CD8-positive, alpha-beta memory T cell (primary cell): ENCODE measurements around the gene DLG5. TPM values are rescaled to one million over a fixed set of nuclear protein-coding genes. Genes with fewer than 3 reads are reported as not detected.

Experiments used
- CTCF ChIA-PET: fragments of 350-600 bp; sonication (Branson Sonifier 250); formaldehyde crosslinking; loops from one replicate; lab custom pipeline; 2021; ENCODE audit warnings: antibody characterized with exemption; lab: Charles Lee
- POLR2A ChIA-PET: fragments of 350-600 bp; sonication (Branson Sonifier 250); formaldehyde crosslinking; loops from one replicate; lab custom pipeline; 2021; ENCODE audit warnings: antibody characterized with exemption; lab: Charles Lee
- DNase-seq, 5 donors: peaks; one replicate each; pipeline versions ENCODE4 v3.0.0 to v3.0.0-alpha.2; 2020 to 2022; ENCODE audit warnings: mixed read lengths in 1 of 5
- H3K27ac ChIP-seq: one replicate; pipeline ENCODE4 v1.7.0; 2013; ENCODE audit warnings: low read depth, mild to moderate bottlenecking, low read length, moderate library complexity
- H3K27me3 ChIP-seq: 2 replicates; pipeline ENCODE4 v1.7.0; 2013; ENCODE audit warnings: low read length, mild to moderate bottlenecking; ENCODE audit not compliant: insufficient read depth, poor library complexity, severe bottlenecking
- H3K36me3 ChIP-seq: 2 replicates; pipeline ENCODE4 v1.7.0; 2013; ENCODE audit warnings: mild to moderate bottlenecking, low read length, moderate library complexity; ENCODE audit not compliant: insufficient read depth
- H3K4me1 ChIP-seq: 2 replicates; pipeline ENCODE4 v1.7.0; 2013; ENCODE audit warnings: mild to moderate bottlenecking, low read length, moderate library complexity; ENCODE audit not compliant: insufficient read depth
- H3K4me3 ChIP-seq: 2 replicates; pipeline ENCODE4 v1.7.0; 2013; ENCODE audit warnings: mild to moderate bottlenecking, low read length
- H3K9me3 ChIP-seq: 2 replicates; pipeline ENCODE4 v1.7.0; 2013; ENCODE audit warnings: mild to moderate bottlenecking, low read length
- H3K27ac Mint-ChIP-seq, 8 donors: one replicate each; pipeline ENCODE4 v1.8.0; 2020 to 2021; ENCODE audit warnings: mixed read lengths in 8 of 8, mild to moderate bottlenecking in 6 of 8, inconsistent platforms in 3 of 8, moderate library complexity in 3 of 8
- H3K27me3 Mint-ChIP-seq, 2 donors: one replicate each; pipeline ENCODE4 v1.8.0; 2020 to 2021; ENCODE audit warnings: mixed read lengths in 2 of 2, mild to moderate bottlenecking in 1 of 2, moderate library complexity in 1 of 2
- H3K36me3 Mint-ChIP-seq, 3 donors: one replicate each; pipeline ENCODE4 v1.8.0; 2020 to 2021; ENCODE audit warnings: mixed read lengths in 3 of 3, inconsistent platforms in 1 of 3, mild to moderate bottlenecking in 1 of 3
- H3K4me1 Mint-ChIP-seq, 3 donors: one replicate each; pipeline ENCODE4 v1.8.0; 2020 to 2021; ENCODE audit warnings: mixed read lengths in 3 of 3, inconsistent platforms in 1 of 3, mild to moderate bottlenecking in 1 of 3
- H3K4me3 Mint-ChIP-seq, 7 donors: one replicate each; pipeline ENCODE4 v1.8.0; 2020 to 2021; ENCODE audit warnings: mixed read lengths in 7 of 7, mild to moderate bottlenecking in 6 of 7, moderate library complexity in 4 of 7, inconsistent platforms in 2 of 7
- H3K9me3 Mint-ChIP-seq, 5 donors: one replicate each; pipeline ENCODE4 v1.8.0; 2020 to 2022; ENCODE audit warnings: mixed read lengths in 5 of 5, mild to moderate bottlenecking in 3 of 5, moderate library complexity in 2 of 5, inconsistent platforms in 1 of 5
- polyA plus RNA-seq: library from polyadenylated mRNA; unstranded; fragments of 300-500 nt; fragmentation: Illumina TruSeq; gene quantifications from one replicate; pipeline ENCODE4 v1.2.3, GENCODE V29; 2021
- total RNA-seq, 2 experiments: library from RNA; stranded (reverse); gene quantifications; one replicate each; pipeline ENCODE4 v1.2.3, GENCODE V29; 2021

Gene DLG5
- total and polyA plus RNA-seq, 3 experiments from 2014 or later, result 1.1 to 2.1 (median 1.7) TPM

GRCh38 chr10:77800738-77801266, 125.8 kb downstream of the DLG5 start:
- no peak for DNase-seq
- Histone ChIP-seq H3K36me3 (no peaks in the 10 kb centered on the region), H3K27ac (no peak overlapping the region), H3K4me3 (no peak overlapping the region), H3K27me3 (no peaks in the 10 kb centered on the region), H3K4me1 (peaks cover 5% of the 10 kb centered on the region), H3K9me3 (no peaks in the 10 kb centered on the region)
- peak overlapping the region; percentile 10 to 92 (median 84) for H3K27ac Mint-ChIP-seq
- peaks cover 27 to 37% (median 27%) of the 10 kb centered on the region in 3 donors for H3K4me1 Mint-ChIP-seq
- H3K9me3 Mint-ChIP-seq, result no peaks in the 10 kb centered on the region
- H3K4me3 Mint-ChIP-seq, result peak overlapping the region in 5 of 7 donors; percentile 0 to 20 (median 9)
- H3K27me3 Mint-ChIP-seq, result no peaks in the 10 kb centered on the region
- peaks cover 0 to 2% (median 0%) of the 10 kb centered on the region in 3 donors for H3K36me3 Mint-ChIP-seq
- ChIA-PET CTCF (interaction anchor here (1.2 kb wide), 1 partner anchor 37 kb away, joined by 3 read pairs; no protein-coding TSS in a partner anchor), POLR2A (no interaction called here)

- no peak overlapping the region for H3K27ac ChIP-seq
- ChIA-PET CTCF (interaction anchor here (1.2 kb wide), 1 partner anchor 37 kb away, joined by 3 read pairs; no protein-coding TSS in a partner anchor), POLR2A (no interaction called here)
- no peaks in the 10 kb centered on the region for H3K27me3 Mint-ChIP-seq
- H3K36me3 Mint-ChIP-seq, result peaks cover 0 to 2% (median 0%) of the 10 kb centered on the region in 3 donors
- no peak overlapping the region for H3K4me3 ChIP-seq
- H3K4me1 Mint-ChIP-seq, result peaks cover 27 to 37% (median 27%) of the 10 kb centered on the region in 3 donors
- H3K36me3 ChIP-seq, result no peaks in the 10 kb centered on the region
- H3K9me3 ChIP-seq, result no peaks in the 10 kb centered on the region
- H3K4me1 ChIP-seq, result peaks cover 5% of the 10 kb centered on the region
- H3K27ac Mint-ChIP-seq, result peak overlapping the region in 3 of 8 donors; percentile 70 to 94 (median 84)
- no peaks in the 10 kb centered on the region for H3K27me3 ChIP-seq
- H3K9me3 Mint-ChIP-seq, result no peaks in the 10 kb centered on the region
- DNase-seq, result no peak
- H3K4me3 Mint-ChIP-seq, result no peak overlapping the region
Measured at GRCh38 chr10:77800320-77800719, 126.2 kb downstream of the DLG5 start.

GRCh38 chr10:77799352-77799751, 127.2 kb downstream of the DLG5 start:
- ChIA-PET POLR2A (no interaction called here), CTCF (interaction anchor here (1.2 kb wide), 1 partner anchor 38 kb away, joined by 3 read pairs; no protein-coding TSS in a partner anchor)
- H3K27me3 ChIP-seq, result no peaks in the 10 kb centered on the region
- no peaks in the 10 kb centered on the region for H3K27me3 Mint-ChIP-seq
- H3K9me3 ChIP-seq, result no peaks in the 10 kb centered on the region
- H3K27ac ChIP-seq, result no peak overlapping the region
- peak in 1 of 5 donors; percentile 60 for DNase-seq
- H3K9me3 Mint-ChIP-seq, result no peaks in the 10 kb centered on the region
- H3K4me3 ChIP-seq, result no peak overlapping the region
- no peaks in the 10 kb centered on the region for H3K36me3 ChIP-seq
- H3K4me3 Mint-ChIP-seq, result peak overlapping the region in 4 of 7 donors; percentile 12 to 32 (median 24)
- H3K27ac Mint-ChIP-seq, result peak overlapping the region in 7 of 8 donors; percentile 58 to 94 (median 89)
- peaks cover 5% of the 10 kb centered on the region for H3K4me1 ChIP-seq
- H3K36me3 Mint-ChIP-seq, result peaks cover 0 to 2% (median 0%) of the 10 kb centered on the region in 3 donors
- H3K4me1 Mint-ChIP-seq, result peaks cover 27 to 37% (median 27%) of the 10 kb centered on the region in 3 donors

- H3K27me3 Mint-ChIP-seq, result no peaks in the 10 kb centered on the region
- peak overlapping the region in 2 of 7 donors; percentile 12 to 15 for H3K4me3 Mint-ChIP-seq
- peak overlapping the region in 7 of 8 donors; percentile 58 to 94 (median 84) for H3K27ac Mint-ChIP-seq
- H3K27ac ChIP-seq, result no peak overlapping the region
- no peaks in the 10 kb centered on the region for H3K9me3 Mint-ChIP-seq
- no peaks in the 10 kb centered on the region for H3K36me3 ChIP-seq
- H3K4me3 ChIP-seq, result no peak overlapping the region
- ChIA-PET CTCF (no interaction called here), POLR2A (no interaction called here)
- DNase-seq, result no peak
- peaks cover 5% of the 10 kb centered on the region for H3K4me1 ChIP-seq
- no peaks in the 10 kb centered on the region for H3K9me3 ChIP-seq
- H3K27me3 ChIP-seq, result no peaks in the 10 kb centered on the region
- H3K4me1 Mint-ChIP-seq, result peaks cover 27 to 37% (median 27%) of the 10 kb centered on the region in 3 donors
- H3K36me3 Mint-ChIP-seq, result peaks cover 0 to 2% (median 0%) of the 10 kb centered on the region in 3 donors
Measured at GRCh38 chr10:77798940-77799339, 127.6 kb downstream of the DLG5 start.

GRCh38 chr10:77796311-77796915, 130.1 kb downstream of the DLG5 start:
- no peaks in the 10 kb centered on the region for H3K36me3 ChIP-seq
- Mint-ChIP-seq H3K4me3 (no peak overlapping the region), H3K36me3 (peaks cover 0 to 2% (median 2%) of the 10 kb centered on the region in 3 donors), H3K27ac (no peak overlapping the region), H3K4me1 (peaks cover 19 to 28% (median 20%) of the 10 kb centered on the region in 3 donors), H3K9me3 (no peaks in the 10 kb centered on the region), H3K27me3 (no peaks in the 10 kb centered on the region)
- no peaks in the 10 kb centered on the region for H3K9me3 ChIP-seq
- no peaks in the 10 kb centered on the region for H3K27me3 ChIP-seq
- peaks cover 1% of the 10 kb centered on the region for H3K4me1 ChIP-seq
- ChIA-PET CTCF (no interaction called here), POLR2A (no interaction called here)
- no peak overlapping the region for H3K27ac ChIP-seq
- DNase-seq, result no peak
- H3K4me3 ChIP-seq, result no peak overlapping the region

GRCh38 chr10:77795426-77796055, 131.0 kb downstream of the DLG5 start:
- Mint-ChIP-seq H3K9me3 (no peaks in the 10 kb centered on the region), H3K4me3 (no peak overlapping the region), H3K27me3 (no peaks in the 10 kb centered on the region), H3K27ac (peak overlapping the region in 1 of 8 donors; percentile 33), H3K4me1 (peaks cover 12 to 22% (median 12%) of the 10 kb centered on the region in 3 donors), H3K36me3 (peaks cover 0 to 3% (median 2%) of the 10 kb centered on the region in 3 donors)
- Histone ChIP-seq H3K27ac (no peak overlapping the region), H3K27me3 (no peaks in the 10 kb centered on the region), H3K9me3 (no peaks in the 10 kb centered on the region), H3K4me1 (no peaks in the 10 kb centered on the region), H3K36me3 (no peaks in the 10 kb centered on the region), H3K4me3 (no peak overlapping the region)
- no peak for DNase-seq
- ChIA-PET CTCF (no interaction called here), POLR2A (no interaction called here)

GRCh38 chr10:77794256-77795142, 132.1 kb downstream of the DLG5 start:
- Mint-ChIP-seq H3K27me3 (no peaks in the 10 kb centered on the region), H3K9me3 (no peaks in the 10 kb centered on the region), H3K4me3 (no peak overlapping the region), H3K27ac (no peak overlapping the region), H3K36me3 (peaks cover 0 to 3% (median 2%) of the 10 kb centered on the region in 3 donors), H3K4me1 (peaks cover 5 to 14% (median 7%) of the 10 kb centered on the region in 3 donors)
- no peaks in the 10 kb centered on the region for H3K9me3 ChIP-seq
- H3K27ac ChIP-seq, result no peak overlapping the region
- ChIA-PET CTCF (no interaction called here), POLR2A (no interaction called here)
- H3K27me3 ChIP-seq, result no peaks in the 10 kb centered on the region
- H3K4me1 ChIP-seq, result no peaks in the 10 kb centered on the region
- no peak overlapping the region for H3K4me3 ChIP-seq
- H3K36me3 ChIP-seq, result no peaks in the 10 kb centered on the region
- no peak for DNase-seq
